ENCODE results near the gene HOXB3.
A peak's percentile ranks its signal among the peaks of the same experiment; 100 is the strongest.

The HOXB3 gene

DNA sequence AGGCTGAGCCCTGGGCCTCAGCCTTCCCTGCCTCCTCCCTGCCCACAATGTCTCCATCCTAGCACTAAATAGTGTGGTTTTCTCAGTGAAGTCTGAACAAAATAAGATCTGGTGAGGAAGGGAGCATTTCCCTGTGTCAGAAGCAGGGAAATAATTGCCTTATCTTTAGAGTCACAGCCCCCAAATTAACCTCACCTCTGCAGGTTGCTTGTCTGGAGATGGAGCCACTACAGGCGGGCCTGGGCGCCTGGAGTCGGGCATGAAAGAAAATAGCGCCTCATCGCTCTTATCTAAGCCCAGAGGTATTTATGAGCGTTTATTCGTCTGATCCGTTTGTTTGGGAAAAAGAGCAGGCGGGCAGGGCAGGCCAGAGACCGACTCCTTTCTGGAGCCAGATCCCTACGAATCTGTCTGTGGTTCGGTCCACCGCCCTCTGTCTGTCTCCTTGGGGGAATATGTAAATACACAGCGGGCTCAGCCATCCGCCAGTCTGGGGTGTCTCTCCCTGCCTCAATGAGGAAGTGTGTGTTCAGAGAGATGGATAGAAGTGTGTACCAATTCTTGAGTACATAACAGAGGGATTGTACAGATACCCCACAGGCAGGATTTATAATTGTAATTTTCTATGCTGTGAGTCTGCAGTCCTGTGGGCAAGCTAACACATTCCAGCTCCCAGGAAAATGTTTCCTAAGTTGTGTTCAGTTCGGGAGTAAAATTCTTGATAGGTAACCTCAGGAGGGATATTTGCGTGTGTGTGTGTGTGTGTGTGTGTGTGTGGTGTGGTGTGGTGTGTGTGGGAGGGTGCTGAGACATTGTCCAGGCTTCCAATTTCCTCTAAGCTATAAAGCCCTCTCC lies 10.4 kb upstream of the HOXB3 start:
- no peak overlapping the region for H2BK15ac ChIP-seq (replicated peaks; ENCODE audit: low read depth)
- no peak overlapping the region for H3K56ac ChIP-seq (ENCODE audit: low read length)
- H3K9ac ChIP-seq (ENCODE audit: low read length) = no peak overlapping the region
- H3K4me2 ChIP-seq (ENCODE audit: low read length) = no peak overlapping the region
- no peak overlapping the region for H2BK120ac ChIP-seq (ENCODE audit: low read depth, low read length)
- no peak overlapping the region for H4K5ac ChIP-seq (ENCODE audit: low read length)
- no CpG with 5 or more reads among the region's 17 CpGs for WGBS (ENCODE audit: extremely low coverage, insufficient coverage, low lambda C conversion rate)
- no peak overlapping the region for H2AK5ac ChIP-seq (ENCODE audit: low read length)
- H3K4me1 ChIP-seq (ENCODE audit: control insufficient read depth, low read depth, low read length) = peaks cover 9% of the 10 kb centered on the region
- no peak overlapping the region for H2BK5ac ChIP-seq (ENCODE audit: low read length)
- H3K4me3 ChIP-seq (ENCODE audit: low read length) = no peak overlapping the region
- no peak overlapping the region for H3K18ac ChIP-seq (ENCODE audit: low read length)
- H3K4ac ChIP-seq (ENCODE audit: low read depth, low read length) = no peak overlapping the region
- H3K23ac ChIP-seq (ENCODE audit: low read length) = no peak overlapping the region
- no peak overlapping the region for H3K27ac ChIP-seq (ENCODE audit: low read depth, low read length)
- no peaks in the 10 kb centered on the region for H3K79me2 ChIP-seq (ENCODE audit: control insufficient read depth, insufficient read depth, low read length)
- peaks cover 88% of the 10 kb centered on the region for H3K27me3 ChIP-seq (ENCODE audit: insufficient read depth, low read length, poor library complexity)
- H3K36me3 ChIP-seq (ENCODE audit: control insufficient read depth, insufficient read depth, low read length) = no peaks in the 10 kb centered on the region
- DNase-seq = peak; percentile 74
- H3K79me1 ChIP-seq (ENCODE audit: low read length) = no peaks in the 10 kb centered on the region
- H4K8ac ChIP-seq (ENCODE audit: low read depth, low read length) = no peak overlapping the region

DNA sequence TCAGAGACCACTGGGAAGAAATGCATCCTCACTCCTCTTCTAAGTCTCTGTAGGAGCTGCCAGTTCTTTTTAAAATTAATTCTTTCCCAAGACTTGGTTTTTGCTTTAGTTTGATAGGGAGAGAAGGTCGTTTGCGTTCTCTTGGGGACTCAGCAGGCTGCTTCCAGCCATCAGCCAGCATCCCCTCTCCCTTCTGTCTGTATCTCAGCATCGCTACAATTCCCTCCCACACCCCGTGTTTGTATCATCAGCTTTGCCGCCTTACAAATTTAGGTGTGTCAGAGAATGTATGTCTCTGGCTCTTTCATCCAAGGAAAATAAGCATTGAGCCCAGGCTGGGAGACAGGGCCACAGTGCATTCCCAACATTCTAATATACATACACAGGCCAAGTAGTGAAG lies 9.3 kb upstream of the HOXB3 start:
- Histone ChIP-seq H2BK15ac (replicated peaks; ENCODE audit: low read depth) (no peak overlapping the region), H3K56ac (ENCODE audit: low read length) (no peak overlapping the region), H3K36me3 (ENCODE audit: control insufficient read depth, insufficient read depth, low read length) (no peaks in the 10 kb centered on the region), H4K8ac (ENCODE audit: low read depth, low read length) (no peak overlapping the region), H3K27me3 (ENCODE audit: insufficient read depth, low read length, poor library complexity) (peaks cover 88% of the 10 kb centered on the region), H3K9ac (ENCODE audit: low read length) (no peak overlapping the region), H2BK120ac (ENCODE audit: low read depth, low read length) (no peak overlapping the region), H3K4ac (ENCODE audit: low read depth, low read length) (no peak overlapping the region), H3K79me2 (ENCODE audit: control insufficient read depth, insufficient read depth, low read length) (no peaks in the 10 kb centered on the region), H3K4me2 (ENCODE audit: low read length) (no peak overlapping the region), H3K79me1 (ENCODE audit: low read length) (no peaks in the 10 kb centered on the region), H4K5ac (ENCODE audit: low read length) (no peak overlapping the region), H2AK5ac (ENCODE audit: low read length) (no peak overlapping the region), H3K18ac (ENCODE audit: low read length) (no peak overlapping the region), H3K4me1 (ENCODE audit: control insufficient read depth, low read depth, low read length) (peaks cover 10% of the 10 kb centered on the region), H3K27ac (ENCODE audit: low read depth, low read length) (no peak overlapping the region), H3K23ac (ENCODE audit: low read length) (peak overlapping the region; percentile 26), H2BK5ac (ENCODE audit: low read length) (no peak overlapping the region), H3K4me3 (ENCODE audit: low read length) (no peak overlapping the region)
- no peak for DNase-seq
- no CpG with 5 or more reads among the region's 5 CpGs for WGBS (ENCODE audit: extremely low coverage, insufficient coverage, low lambda C conversion rate)

DNA sequence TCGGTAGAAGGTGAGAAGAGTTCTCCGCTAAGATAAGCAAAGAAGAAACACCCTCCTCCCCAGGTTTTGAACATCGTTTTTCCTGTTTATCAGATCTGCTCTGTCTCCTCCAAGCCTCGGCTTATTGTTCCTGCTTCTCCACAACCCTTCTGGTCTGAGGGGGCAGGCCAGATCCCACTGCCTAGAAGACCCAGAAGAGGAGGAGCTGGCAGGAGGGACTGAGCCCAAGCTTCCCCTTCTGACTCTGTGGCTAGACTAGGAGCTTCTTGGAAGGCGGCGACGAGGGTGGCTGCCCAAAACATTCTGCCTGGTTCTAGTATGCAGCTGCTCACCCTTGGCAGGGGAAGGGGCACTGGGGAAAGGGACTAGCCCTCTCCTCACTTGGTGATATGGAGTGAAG lies 8.7 kb upstream of the HOXB3 start:
- Histone ChIP-seq H3K4me2 (ENCODE audit: low read length) (no peak overlapping the region), H2BK5ac (ENCODE audit: low read length) (no peak overlapping the region), H3K36me3 (ENCODE audit: control insufficient read depth, insufficient read depth, low read length) (no peaks in the 10 kb centered on the region), H2BK120ac (ENCODE audit: low read depth, low read length) (no peak overlapping the region), H3K4me1 (ENCODE audit: control insufficient read depth, low read depth, low read length) (peaks cover 11% of the 10 kb centered on the region), H3K56ac (ENCODE audit: low read length) (no peak overlapping the region), H4K5ac (ENCODE audit: low read length) (no peak overlapping the region), H2AK5ac (ENCODE audit: low read length) (no peak overlapping the region), H3K4me3 (ENCODE audit: low read length) (no peak overlapping the region), H3K18ac (ENCODE audit: low read length) (no peak overlapping the region), H3K9ac (ENCODE audit: low read length) (no peak overlapping the region), H4K8ac (ENCODE audit: low read depth, low read length) (no peak overlapping the region), H3K79me1 (ENCODE audit: low read length) (no peaks in the 10 kb centered on the region), H3K27ac (ENCODE audit: low read depth, low read length) (no peak overlapping the region), H3K4ac (ENCODE audit: low read depth, low read length) (no peak overlapping the region), H3K23ac (ENCODE audit: low read length) (no peak overlapping the region), H3K79me2 (ENCODE audit: control insufficient read depth, insufficient read depth, low read length) (no peaks in the 10 kb centered on the region), H3K27me3 (ENCODE audit: insufficient read depth, low read length, poor library complexity) (peaks cover 85% of the 10 kb centered on the region), H2BK15ac (replicated peaks; ENCODE audit: low read depth) (no peak overlapping the region)
- no peak for DNase-seq
- no CpG with 5 or more reads among the region's 7 CpGs for WGBS (ENCODE audit: extremely low coverage, insufficient coverage, low lambda C conversion rate)

DNA sequence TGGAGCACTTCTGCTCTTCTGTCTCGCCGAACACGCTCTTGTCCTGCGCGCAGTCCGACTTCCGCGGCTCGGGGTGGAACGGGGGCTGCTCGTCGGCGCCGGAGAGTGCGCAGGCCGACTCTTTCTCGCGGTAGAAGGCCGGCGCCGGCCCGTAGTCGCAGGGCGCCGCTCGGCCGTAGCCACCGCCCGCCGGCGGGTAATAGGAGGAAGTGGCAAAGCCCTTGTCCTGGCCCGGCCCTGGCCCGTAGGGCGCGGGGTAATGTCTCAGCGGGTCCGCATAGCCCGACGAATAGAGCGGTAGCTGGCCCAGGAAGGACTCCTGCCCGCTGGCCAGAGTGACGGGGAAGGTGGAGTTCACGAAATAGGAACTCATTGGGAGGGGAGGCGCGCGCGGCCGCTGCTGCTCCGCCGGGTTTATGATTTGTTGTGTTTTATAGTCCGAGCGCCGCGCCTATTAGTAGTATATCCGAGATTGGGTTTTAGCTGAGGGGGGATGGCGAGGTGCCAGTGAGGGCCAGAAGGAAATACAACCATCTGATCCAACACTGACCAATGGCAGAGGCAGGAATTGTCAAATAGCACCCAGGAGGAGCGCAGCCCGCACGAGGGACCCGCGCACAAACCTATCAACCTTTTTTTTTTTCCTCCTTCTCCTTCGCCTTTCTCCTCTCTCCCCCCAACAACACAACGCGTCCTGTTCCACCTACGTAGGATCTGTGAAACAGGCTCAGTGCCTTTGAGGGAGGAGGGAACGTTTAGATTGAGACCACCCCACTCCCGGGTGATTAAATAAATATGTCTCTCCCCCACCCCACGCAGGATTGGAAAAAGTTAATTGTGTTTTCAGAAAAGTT lies 8.0 kb upstream of the HOXB3 start:
- peaks cover 11% of the 10 kb centered on the region for H3K4me1 ChIP-seq (ENCODE audit: control insufficient read depth, low read depth, low read length)

DNA sequence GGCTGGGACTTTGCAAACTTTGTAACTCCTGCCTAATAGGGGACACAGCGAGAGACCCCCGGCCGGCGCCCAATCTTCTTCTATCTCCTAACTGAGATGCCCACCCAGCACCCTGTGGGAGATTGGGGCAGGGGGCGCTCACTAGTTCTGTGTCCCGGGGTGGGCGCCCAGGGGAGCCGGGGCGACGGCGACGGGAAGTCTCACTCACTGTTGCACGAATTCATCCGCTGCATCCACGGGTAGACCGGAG lies 7.4 kb upstream of the HOXB3 start:
- Histone ChIP-seq H4K8ac (ENCODE audit: low read depth, low read length) (no peak overlapping the region), H2BK120ac (ENCODE audit: low read depth, low read length) (no peak overlapping the region), H3K18ac (ENCODE audit: low read length) (no peak overlapping the region), H3K4me3 (ENCODE audit: low read length) (no peak overlapping the region), H3K36me3 (ENCODE audit: control insufficient read depth, insufficient read depth, low read length) (no peaks in the 10 kb centered on the region), H3K4ac (ENCODE audit: low read depth, low read length) (no peak overlapping the region), H3K4me1 (ENCODE audit: control insufficient read depth, low read depth, low read length) (peaks cover 11% of the 10 kb centered on the region), H3K79me2 (ENCODE audit: control insufficient read depth, insufficient read depth, low read length) (no peaks in the 10 kb centered on the region), H3K79me1 (ENCODE audit: low read length) (no peaks in the 10 kb centered on the region), H2BK5ac (ENCODE audit: low read length) (no peak overlapping the region), H2BK15ac (replicated peaks; ENCODE audit: low read depth) (no peak overlapping the region), H2AK5ac (ENCODE audit: low read length) (no peak overlapping the region), H3K23ac (ENCODE audit: low read length) (peak overlapping the region; percentile 29), H3K4me2 (ENCODE audit: low read length) (peak overlapping the region; percentile 37), H3K56ac (ENCODE audit: low read length) (peak overlapping the region; percentile 30), H3K9ac (ENCODE audit: low read length) (no peak overlapping the region), H4K5ac (ENCODE audit: low read length) (no peak overlapping the region), H3K27me3 (ENCODE audit: insufficient read depth, low read length, poor library complexity) (peaks cover 85% of the 10 kb centered on the region), H3K27ac (ENCODE audit: low read depth, low read length) (no peak overlapping the region)
- DNase-seq = no peak
- WGBS (ENCODE audit: extremely low coverage, insufficient coverage, low lambda C conversion rate) = no CpG with 5 or more reads among the region's 16 CpGs

More for the DNA sequence above, 8.0 kb upstream of the HOXB3 start:
- Histone ChIP-seq H3K4me3 (ENCODE audit: low read length) (no peak overlapping the region), H3K36me3 (ENCODE audit: control insufficient read depth, insufficient read depth, low read length) (no peaks in the 10 kb centered on the region), H3K18ac (ENCODE audit: low read length) (no peak overlapping the region), H3K9ac (ENCODE audit: low read length) (peak overlapping the region; percentile 26), H2AK5ac (ENCODE audit: low read length) (no peak overlapping the region), H2BK5ac (ENCODE audit: low read length) (no peak overlapping the region), H2BK120ac (ENCODE audit: low read depth, low read length) (no peak overlapping the region), H3K79me1 (ENCODE audit: low read length) (no peaks in the 10 kb centered on the region), H3K27ac (ENCODE audit: low read depth, low read length) (no peak overlapping the region), H2BK15ac (replicated peaks; ENCODE audit: low read depth) (no peak overlapping the region), H3K56ac (ENCODE audit: low read length) (peak overlapping the region; percentile 30), H3K23ac (ENCODE audit: low read length) (peak overlapping the region; percentile 29), H3K27me3 (ENCODE audit: insufficient read depth, low read length, poor library complexity) (peaks cover 83% of the 10 kb centered on the region), H3K79me2 (ENCODE audit: control insufficient read depth, insufficient read depth, low read length) (no peaks in the 10 kb centered on the region), H4K8ac (ENCODE audit: low read depth, low read length) (no peak overlapping the region), H3K4ac (ENCODE audit: low read depth, low read length) (no peak overlapping the region), H3K4me2 (ENCODE audit: low read length) (peak overlapping the region; percentile 37), H4K5ac (ENCODE audit: low read length) (no peak overlapping the region)
- no peak for DNase-seq
- WGBS (ENCODE audit: extremely low coverage, insufficient coverage, low lambda C conversion rate) = no CpG with 5 or more reads among the region's 68 CpGs
